Measurements from ENCODE around the gene RAB37. TPM values are rescaled to one million over a fixed set of nuclear protein-coding genes. Genes with fewer than 3 reads are reported as not detected.

Gene RAB37
- total and polyA plus RNA-seq, 2 of the 13 experiments (the other 11 are each of a cell fraction or from before 2014, with no cell fraction given), result 0.91 to 3.7 TPM

DNA sequence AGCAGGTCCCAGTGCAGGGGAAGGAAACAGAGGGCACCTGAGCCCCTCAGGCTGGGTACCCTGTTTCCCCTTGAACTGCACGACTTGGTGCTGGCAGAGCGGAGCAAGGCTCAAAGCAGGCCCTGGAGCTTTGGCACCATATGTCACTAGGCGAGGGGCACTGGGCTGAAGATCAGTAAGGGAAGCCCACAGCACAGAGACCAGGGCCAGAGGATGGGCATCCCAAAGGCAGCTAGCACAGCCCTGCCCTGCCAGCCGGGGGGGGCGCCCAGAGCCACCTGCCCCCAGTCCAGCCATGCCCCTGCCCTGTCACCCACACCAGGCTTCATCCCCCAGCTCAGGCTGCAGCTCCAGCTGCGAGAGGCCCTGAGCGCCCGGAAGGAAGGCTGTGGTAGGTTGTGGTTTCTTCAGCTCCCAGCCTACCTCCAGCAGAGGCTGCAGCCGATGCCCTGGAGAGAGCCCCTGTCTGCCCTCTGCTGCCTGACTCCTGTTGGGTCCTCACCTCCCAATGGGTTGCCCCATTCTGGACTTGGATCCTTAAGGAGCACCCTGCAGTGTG is 22.3 kb downstream of the RAB37 start (continued):
- TF ChIP-seq, protein P1, sequence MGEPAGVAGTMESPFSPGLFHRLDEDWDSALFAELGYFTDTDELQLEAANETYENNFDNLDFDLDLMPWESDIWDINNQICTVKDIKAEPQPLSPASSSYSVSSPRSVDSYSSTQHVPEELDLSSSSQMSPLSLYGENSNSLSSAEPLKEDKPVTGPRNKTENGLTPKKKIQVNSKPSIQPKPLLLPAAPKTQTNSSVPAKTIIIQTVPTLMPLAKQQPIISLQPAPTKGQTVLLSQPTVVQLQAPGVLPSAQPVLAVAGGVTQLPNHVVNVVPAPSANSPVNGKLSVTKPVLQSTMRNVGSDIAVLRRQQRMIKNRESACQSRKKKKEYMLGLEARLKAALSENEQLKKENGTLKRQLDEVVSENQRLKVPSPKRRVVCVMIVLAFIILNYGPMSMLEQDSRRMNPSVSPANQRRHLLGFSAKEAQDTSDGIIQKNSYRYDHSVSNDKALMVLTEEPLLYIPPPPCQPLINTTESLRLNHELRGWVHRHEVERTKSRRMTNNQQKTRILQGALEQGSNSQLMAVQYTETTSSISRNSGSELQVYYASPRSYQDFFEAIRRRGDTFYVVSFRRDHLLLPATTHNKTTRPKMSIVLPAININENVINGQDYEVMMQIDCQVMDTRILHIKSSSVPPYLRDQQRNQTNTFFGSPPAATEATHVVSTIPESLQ (CRISPR knock-in tag; conservative IDR thresholded peaks at IDR 0.05), result no peak
- TF ChIP-seq, protein P2, sequence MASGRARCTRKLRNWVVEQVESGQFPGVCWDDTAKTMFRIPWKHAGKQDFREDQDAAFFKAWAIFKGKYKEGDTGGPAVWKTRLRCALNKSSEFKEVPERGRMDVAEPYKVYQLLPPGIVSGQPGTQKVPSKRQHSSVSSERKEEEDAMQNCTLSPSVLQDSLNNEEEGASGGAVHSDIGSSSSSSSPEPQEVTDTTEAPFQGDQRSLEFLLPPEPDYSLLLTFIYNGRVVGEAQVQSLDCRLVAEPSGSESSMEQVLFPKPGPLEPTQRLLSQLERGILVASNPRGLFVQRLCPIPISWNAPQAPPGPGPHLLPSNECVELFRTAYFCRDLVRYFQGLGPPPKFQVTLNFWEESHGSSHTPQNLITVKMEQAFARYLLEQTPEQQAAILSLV (CRISPR knock-in tag; IDR thresholded peaks at IDR 0.05; ENCODE audit: borderline replicate concordance), result no peak
- TF ChIP-seq HNRNPLL (IDR thresholded peaks at IDR 0.05; ENCODE audit: low read depth, low read length, poor library complexity, severe bottlenecking) (peak; percentile 2), EP300 (IDR thresholded peaks at IDR 0.05; ENCODE audit: low read depth in 2 of 2, low read length in 2 of 2) (no peak), EP300 (CRISPR knock-in tag; IDR thresholded peaks at IDR 0.05; ENCODE audit: borderline replicate concordance) (no peak), RCOR2 (CRISPR knock-in tag; IDR thresholded peaks at IDR 0.05) (no peak), ATF7-NPFF (CRISPR knock-in tag; IDR thresholded peaks at IDR 0.05; ENCODE audit: low read depth) (no peak), HNRNPL (IDR thresholded peaks at IDR 0.05; ENCODE audit: low read depth, low read length) (peak; percentile 83), RNF2 (conservative IDR thresholded peaks at IDR 0.05; ENCODE audit: low read depth) (no peak), SNAI1 (CRISPR knock-in tag; IDR thresholded peaks at IDR 0.05; ENCODE audit: borderline replicate concordance) (peak; percentile 63; the same call in 1 of the 2 replicates)
- TF ChIP-seq, protein P3, sequence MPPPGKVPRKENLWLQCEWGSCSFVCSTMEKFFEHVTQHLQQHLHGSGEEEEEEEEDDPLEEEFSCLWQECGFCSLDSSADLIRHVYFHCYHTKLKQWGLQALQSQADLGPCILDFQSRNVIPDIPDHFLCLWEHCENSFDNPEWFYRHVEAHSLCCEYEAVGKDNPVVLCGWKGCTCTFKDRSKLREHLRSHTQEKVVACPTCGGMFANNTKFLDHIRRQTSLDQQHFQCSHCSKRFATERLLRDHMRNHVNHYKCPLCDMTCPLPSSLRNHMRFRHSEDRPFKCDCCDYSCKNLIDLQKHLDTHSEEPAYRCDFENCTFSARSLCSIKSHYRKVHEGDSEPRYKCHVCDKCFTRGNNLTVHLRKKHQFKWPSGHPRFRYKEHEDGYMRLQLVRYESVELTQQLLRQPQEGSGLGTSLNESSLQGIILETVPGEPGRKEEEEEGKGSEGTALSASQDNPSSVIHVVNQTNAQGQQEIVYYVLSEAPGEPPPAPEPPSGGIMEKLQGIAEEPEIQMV (CRISPR knock-in tag; IDR thresholded peaks at IDR 0.05; ENCODE audit: low read depth), result no peak
- TF ChIP-seq, protein P4, sequence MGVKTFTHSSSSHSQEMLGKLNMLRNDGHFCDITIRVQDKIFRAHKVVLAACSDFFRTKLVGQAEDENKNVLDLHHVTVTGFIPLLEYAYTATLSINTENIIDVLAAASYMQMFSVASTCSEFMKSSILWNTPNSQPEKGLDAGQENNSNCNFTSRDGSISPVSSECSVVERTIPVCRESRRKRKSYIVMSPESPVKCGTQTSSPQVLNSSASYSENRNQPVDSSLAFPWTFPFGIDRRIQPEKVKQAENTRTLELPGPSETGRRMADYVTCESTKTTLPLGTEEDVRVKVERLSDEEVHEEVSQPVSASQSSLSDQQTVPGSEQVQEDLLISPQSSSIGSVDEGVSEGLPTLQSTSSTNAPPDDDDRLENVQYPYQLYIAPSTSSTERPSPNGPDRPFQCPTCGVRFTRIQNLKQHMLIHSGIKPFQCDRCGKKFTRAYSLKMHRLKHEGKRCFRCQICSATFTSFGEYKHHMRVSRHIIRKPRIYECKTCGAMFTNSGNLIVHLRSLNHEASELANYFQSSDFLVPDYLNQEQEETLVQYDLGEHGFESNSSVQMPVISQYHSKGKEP (CRISPR knock-in tag; IDR thresholded peaks at IDR 0.05), result no peak
- TF ChIP-seq, protein P5, sequence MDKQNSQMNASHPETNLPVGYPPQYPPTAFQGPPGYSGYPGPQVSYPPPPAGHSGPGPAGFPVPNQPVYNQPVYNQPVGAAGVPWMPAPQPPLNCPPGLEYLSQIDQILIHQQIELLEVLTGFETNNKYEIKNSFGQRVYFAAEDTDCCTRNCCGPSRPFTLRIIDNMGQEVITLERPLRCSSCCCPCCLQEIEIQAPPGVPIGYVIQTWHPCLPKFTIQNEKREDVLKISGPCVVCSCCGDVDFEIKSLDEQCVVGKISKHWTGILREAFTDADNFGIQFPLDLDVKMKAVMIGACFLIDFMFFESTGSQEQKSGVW (CRISPR knock-in tag; IDR thresholded peaks at IDR 0.05; ENCODE audit: borderline replicate concordance), result no peak
- TF ChIP-seq, protein P6, sequence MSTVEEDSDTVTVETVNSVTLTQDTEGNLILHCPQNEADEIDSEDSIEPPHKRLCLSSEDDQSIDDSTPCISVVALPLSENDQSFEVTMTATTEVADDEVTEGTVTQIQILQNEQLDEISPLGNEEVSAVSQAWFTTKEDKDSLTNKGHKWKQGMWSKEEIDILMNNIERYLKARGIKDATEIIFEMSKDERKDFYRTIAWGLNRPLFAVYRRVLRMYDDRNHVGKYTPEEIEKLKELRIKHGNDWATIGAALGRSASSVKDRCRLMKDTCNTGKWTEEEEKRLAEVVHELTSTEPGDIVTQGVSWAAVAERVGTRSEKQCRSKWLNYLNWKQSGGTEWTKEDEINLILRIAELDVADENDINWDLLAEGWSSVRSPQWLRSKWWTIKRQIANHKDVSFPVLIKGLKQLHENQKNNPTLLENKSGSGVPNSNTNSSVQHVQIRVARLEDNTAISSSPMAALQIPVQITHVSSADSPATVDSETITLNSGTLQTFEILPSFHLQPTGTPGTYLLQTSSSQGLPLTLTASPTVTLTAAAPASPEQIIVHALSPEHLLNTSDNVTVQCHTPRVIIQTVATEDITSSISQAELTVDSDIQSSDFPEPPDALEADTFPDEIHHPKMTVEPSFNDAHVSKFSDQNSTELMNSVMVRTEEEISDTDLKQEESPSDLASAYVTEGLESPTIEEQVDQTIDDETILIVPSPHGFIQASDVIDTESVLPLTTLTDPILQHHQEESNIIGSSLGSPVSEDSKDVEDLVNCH (CRISPR knock-in tag; IDR thresholded peaks at IDR 0.05), result no peak
- TF ChIP-seq, protein P7, sequence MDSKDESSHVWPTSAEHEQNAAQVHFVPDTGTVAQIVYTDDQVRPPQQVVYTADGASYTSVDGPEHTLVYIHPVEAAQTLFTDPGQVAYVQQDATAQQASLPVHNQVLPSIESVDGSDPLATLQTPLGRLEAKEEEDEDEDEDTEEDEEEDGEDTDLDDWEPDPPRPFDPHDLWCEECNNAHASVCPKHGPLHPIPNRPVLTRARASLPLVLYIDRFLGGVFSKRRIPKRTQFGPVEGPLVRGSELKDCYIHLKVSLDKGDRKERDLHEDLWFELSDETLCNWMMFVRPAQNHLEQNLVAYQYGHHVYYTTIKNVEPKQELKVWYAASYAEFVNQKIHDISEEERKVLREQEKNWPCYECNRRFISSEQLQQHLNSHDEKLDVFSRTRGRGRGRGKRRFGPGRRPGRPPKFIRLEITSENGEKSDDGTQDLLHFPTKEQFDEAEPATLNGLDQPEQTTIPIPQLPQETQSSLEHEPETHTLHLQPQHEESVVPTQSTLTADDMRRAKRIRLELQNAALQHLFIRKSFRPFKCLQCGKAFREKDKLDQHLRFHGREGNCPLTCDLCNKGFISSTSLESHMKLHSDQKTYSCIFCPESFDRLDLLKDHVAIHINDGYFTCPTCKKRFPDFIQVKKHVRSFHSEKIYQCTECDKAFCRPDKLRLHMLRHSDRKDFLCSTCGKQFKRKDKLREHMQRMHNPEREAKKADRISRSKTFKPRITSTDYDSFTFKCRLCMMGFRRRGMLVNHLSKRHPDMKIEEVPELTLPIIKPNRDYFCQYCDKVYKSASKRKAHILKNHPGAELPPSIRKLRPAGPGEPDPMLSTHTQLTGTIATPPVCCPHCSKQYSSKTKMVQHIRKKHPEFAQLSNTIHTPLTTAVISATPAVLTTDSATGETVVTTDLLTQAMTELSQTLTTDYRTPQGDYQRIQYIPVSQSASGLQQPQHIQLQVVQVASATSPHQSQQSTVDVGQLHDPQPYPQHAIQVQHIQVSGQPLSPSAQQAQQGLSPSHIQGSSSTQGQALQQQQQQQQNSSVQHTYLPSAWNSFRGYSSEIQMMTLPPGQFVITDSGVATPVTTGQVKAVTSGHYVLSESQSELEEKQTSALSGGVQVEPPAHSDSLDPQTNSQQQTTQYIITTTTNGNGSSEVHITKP (CRISPR knock-in tag; IDR thresholded peaks at IDR 0.05; ENCODE audit: low read depth), result no peak

All from HepG2 (cell line).